Measurements from ENCODE around the gene ITPR2. TPM values are rescaled to one million over a fixed set of nuclear protein-coding genes. Genes with fewer than 3 reads are reported as not detected.

The ITPR2 gene
- total RNA-seq, 4 donors from 2014 or later = 32.6 to 87.5 (median 51.9) TPM

GRCh38 chr12:26661399-26661798 lies 171.6 kb downstream of the ITPR2 start:
- no peak for DNase-seq
- Histone ChIP-seq H3K27me3 (no peaks in the 10 kb centered on the region), H3K4me3 (no peak overlapping the region), H3K9me3 (no peaks in the 10 kb centered on the region), H3K27ac (no peak overlapping the region), H3K4me1 (no peaks in the 10 kb centered on the region), H3K36me3 (peaks cover 0 to 32% (median 0%) of the 10 kb centered on the region in 3 donors)
- TF ChIP-seq POLR2A (IDR thresholded peaks at IDR 0.05) (no peak), CTCF (IDR thresholded peaks at IDR 0.05) (no peak)

GRCh38 chr12:26659930-26660329 lies 173.1 kb downstream of the ITPR2 start:
- Histone ChIP-seq H3K27ac (no peak overlapping the region), H3K27me3 (no peaks in the 10 kb centered on the region), H3K36me3 (peaks cover 0 to 33% (median 0%) of the 10 kb centered on the region in 3 donors), H3K4me3 (no peak overlapping the region), H3K4me1 (no peaks in the 10 kb centered on the region), H3K9me3 (no peaks in the 10 kb centered on the region)
- no peak for DNase-seq
- no peak for TF ChIP-seq CTCF (IDR thresholded peaks at IDR 0.05)
- TF ChIP-seq POLR2A (IDR thresholded peaks at IDR 0.05) = no peak

- Histone ChIP-seq H3K4me3 (no peak overlapping the region), H3K36me3 (peaks cover 0 to 39% (median 0%) of the 10 kb centered on the region in 3 donors), H3K9me3 (no peaks in the 10 kb centered on the region), H3K27me3 (no peaks in the 10 kb centered on the region), H3K4me1 (no peaks in the 10 kb centered on the region), H3K27ac (no peak overlapping the region)
- no peak for TF ChIP-seq CTCF (IDR thresholded peaks at IDR 0.05)
- no peak for TF ChIP-seq POLR2A (IDR thresholded peaks at IDR 0.05)
- no peak for DNase-seq
Observed at GRCh38 chr12:26658991-26659390, 174.0 kb downstream of the ITPR2 start.

GRCh38 chr12:26654623-26655022 lies 178.4 kb downstream of the ITPR2 start:
- Histone ChIP-seq H3K36me3 (peaks cover 0 to 37% (median 0%) of the 10 kb centered on the region in 3 donors), H3K9me3 (no peaks in the 10 kb centered on the region)

DNA sequence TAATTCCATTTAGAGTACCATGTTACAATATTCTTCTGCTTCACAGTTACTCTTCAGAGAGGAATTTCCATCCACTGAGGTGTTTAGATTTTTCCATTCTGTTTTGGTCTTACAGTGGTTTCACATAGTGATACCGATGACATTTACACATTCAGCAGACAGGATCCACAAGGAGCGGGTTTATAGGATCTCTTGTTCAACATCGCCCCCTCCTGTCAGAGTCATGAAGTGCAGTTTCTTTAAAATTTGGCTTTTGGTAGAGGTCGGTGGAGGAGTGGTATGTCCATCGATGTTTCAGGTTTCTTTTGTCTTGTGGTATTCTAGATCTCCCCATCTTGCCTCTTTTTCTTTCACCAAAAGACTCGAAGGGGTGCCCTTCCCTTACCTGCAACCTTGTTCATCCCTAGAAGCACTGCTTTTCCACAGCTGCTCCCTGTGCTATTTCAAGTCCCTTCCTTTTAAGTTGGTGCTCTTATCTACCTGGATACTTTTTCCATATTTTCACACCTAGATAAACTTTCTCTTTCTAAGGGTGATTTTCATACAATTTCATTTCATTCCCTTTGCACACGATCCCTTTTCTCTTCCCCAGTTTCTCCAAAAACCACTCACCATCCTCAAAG lies 181.3 kb downstream of the ITPR2 start:
- DNase-seq = peak in 2 of 3 donors; percentile 25 to 65
- H3K4me3 ChIP-seq = no peak overlapping the region
- peaks cover 0 to 26% (median 0%) of the 10 kb centered on the region in 3 donors for H3K36me3 ChIP-seq
- H3K27ac ChIP-seq = no peak overlapping the region
- H3K4me1 ChIP-seq = no peaks in the 10 kb centered on the region
- H3K9me3 ChIP-seq = no peaks in the 10 kb centered on the region
- H3K27me3 ChIP-seq = no peaks in the 10 kb centered on the region
- TF ChIP-seq CTCF (IDR thresholded peaks at IDR 0.05) (peak; percentile 27 to 83 (median 78)), POLR2A (IDR thresholded peaks at IDR 0.05) (no peak)

More at GRCh38 chr12:26654623-26655022, 178.4 kb downstream of the ITPR2 start:
- no peak for DNase-seq
- no peak overlapping the region for H3K4me3 ChIP-seq
- no peaks in the 10 kb centered on the region for H3K4me1 ChIP-seq
- TF ChIP-seq POLR2A (IDR thresholded peaks at IDR 0.05) (no peak), CTCF (IDR thresholded peaks at IDR 0.05) (no peak)
- H3K27me3 ChIP-seq = no peaks in the 10 kb centered on the region
- H3K27ac ChIP-seq = no peak overlapping the region

All from Peyer's patch (tissue), 4 donors.